Measurements from ENCODE around the gene CELF2.

CELF2 gene

DNA sequence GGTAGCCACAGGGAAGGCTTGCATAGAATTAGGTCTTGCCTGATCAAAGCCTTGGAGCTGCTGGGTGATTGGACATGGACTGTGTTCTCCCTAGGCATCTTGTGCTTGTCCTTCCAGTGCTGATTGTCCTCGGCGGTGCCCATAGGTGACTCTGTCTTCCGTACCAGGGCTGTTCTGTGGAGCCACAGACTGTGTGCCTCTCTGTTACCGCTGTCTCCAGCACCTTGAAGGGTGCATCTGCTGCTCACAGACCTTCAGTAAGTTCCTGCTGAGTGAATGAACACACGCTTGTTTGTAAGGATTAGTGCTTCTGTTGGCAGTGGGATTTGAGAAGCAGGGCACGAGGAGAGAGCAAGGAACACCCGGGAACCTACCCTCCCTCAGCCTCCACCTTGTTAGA lies 116.7 kb downstream of the CELF2 start:
- H3K9me3 ChIP-seq (ENCODE audit: control insufficient read depth, insufficient read depth, low read depth, low read length), result no peaks in the 10 kb centered on the region
- H3K4me1 ChIP-seq (ENCODE audit: control insufficient read depth, insufficient read depth, low read length), result no peaks in the 10 kb centered on the region
- no peak overlapping the region for H3K27ac ChIP-seq (ENCODE audit: extremely low read depth, low read depth, low read length)
- CTCF ChIA-PET, result no interaction called here
- H3K36me3 ChIP-seq (ENCODE audit: control insufficient read depth in 2 of 2, insufficient read depth in 1 of 2, low read length in 2 of 2), result no peaks in the 10 kb centered on the region
- POLR2A ChIA-PET, result no interaction called here
- no peak overlapping the region for H3K4me3 ChIP-seq (ENCODE audit: low read depth, low read length)
- no peak for TF ChIP-seq ZNF664 (tag by site-specific recombination; IDR thresholded peaks at IDR 0.05)
- no peak for TF ChIP-seq REST (tag by site-specific recombination; IDR thresholded peaks at IDR 0.05)

DNA sequence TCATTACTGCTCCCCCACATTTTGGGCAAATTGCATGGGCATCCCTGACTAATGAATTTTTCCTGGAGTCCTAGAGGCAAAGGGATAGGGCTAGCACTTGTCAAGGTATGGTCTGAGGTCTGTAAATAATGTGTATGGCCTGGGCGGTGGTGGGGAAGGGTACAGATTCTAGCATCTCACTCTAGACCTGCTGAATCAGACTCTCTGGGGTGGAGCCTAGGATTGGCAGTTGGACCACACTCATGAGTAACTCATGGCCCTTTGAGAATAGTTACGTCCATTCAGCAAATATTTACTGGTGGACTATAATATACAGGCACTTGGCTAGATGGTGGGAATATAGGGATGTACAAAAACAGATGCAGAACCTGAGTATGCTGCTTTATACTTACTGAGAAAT lies 118.0 kb downstream of the CELF2 start:
- Histone ChIP-seq H3K36me3 (ENCODE audit: control insufficient read depth in 2 of 2, insufficient read depth in 1 of 2, low read length in 2 of 2) (no peaks in the 10 kb centered on the region), H3K27ac (ENCODE audit: extremely low read depth, low read depth, low read length) (no peak overlapping the region), H3K4me1 (ENCODE audit: control insufficient read depth, insufficient read depth, low read length) (peaks cover 3% of the 10 kb centered on the region; the same call in 1 of the 2 replicates), H3K9me3 (ENCODE audit: control insufficient read depth, insufficient read depth, low read depth, low read length) (no peaks in the 10 kb centered on the region), H3K4me3 (ENCODE audit: low read depth, low read length) (no peak overlapping the region)
- TF ChIP-seq BCL11A (tag by site-specific recombination; IDR thresholded peaks at IDR 0.05; ENCODE audit: low read depth) (no peak), ZNF610 (tag by site-specific recombination; IDR thresholded peaks at IDR 0.05; ENCODE audit: borderline replicate concordance) (no peak), ZNF776 (tag by site-specific recombination; IDR thresholded peaks at IDR 0.05; ENCODE audit: borderline replicate concordance) (no peak), ZNF792 (tag by site-specific recombination; IDR thresholded peaks at IDR 0.05) (no peak), ZNF555 (tag by site-specific recombination; conservative IDR thresholded peaks at IDR 0.05) (no peak), SCRT2 (tag by site-specific recombination; IDR thresholded peaks at IDR 0.05) (no peak), ZNF660 (tag by site-specific recombination; IDR thresholded peaks at IDR 0.05) (no peak), ZNF366 (tag by site-specific recombination; conservative IDR thresholded peaks at IDR 0.05) (no peak), ZNF510 (tag by site-specific recombination; IDR thresholded peaks at IDR 0.05; ENCODE audit: insufficient replicate concordance) (no peak), ZNF121 (tag by site-specific recombination; IDR thresholded peaks at IDR 0.05) (no peak), GLIS1 (tag by site-specific recombination; IDR thresholded peaks at IDR 0.05) (no peak), ZNF274 (IDR thresholded peaks at IDR 0.05; ENCODE audit: low read length) (no peak), ZNF274 (tag by site-specific recombination; IDR thresholded peaks at IDR 0.05; ENCODE audit: borderline replicate concordance) (no peak), ZNF600 (tag by site-specific recombination; IDR thresholded peaks at IDR 0.05) (no peak), ZNF174 (tag by site-specific recombination; IDR thresholded peaks at IDR 0.05) (no peak), ZNF416 (tag by site-specific recombination; IDR thresholded peaks at IDR 0.05) (no peak), ZNF513 (tag by site-specific recombination; IDR thresholded peaks at IDR 0.05) (no peak), GLIS2 (tag by site-specific recombination; IDR thresholded peaks at IDR 0.05) (no peak), WT1 (tag by site-specific recombination; IDR thresholded peaks at IDR 0.05) (no peak)
- TF ChIP-seq, protein P1, sequence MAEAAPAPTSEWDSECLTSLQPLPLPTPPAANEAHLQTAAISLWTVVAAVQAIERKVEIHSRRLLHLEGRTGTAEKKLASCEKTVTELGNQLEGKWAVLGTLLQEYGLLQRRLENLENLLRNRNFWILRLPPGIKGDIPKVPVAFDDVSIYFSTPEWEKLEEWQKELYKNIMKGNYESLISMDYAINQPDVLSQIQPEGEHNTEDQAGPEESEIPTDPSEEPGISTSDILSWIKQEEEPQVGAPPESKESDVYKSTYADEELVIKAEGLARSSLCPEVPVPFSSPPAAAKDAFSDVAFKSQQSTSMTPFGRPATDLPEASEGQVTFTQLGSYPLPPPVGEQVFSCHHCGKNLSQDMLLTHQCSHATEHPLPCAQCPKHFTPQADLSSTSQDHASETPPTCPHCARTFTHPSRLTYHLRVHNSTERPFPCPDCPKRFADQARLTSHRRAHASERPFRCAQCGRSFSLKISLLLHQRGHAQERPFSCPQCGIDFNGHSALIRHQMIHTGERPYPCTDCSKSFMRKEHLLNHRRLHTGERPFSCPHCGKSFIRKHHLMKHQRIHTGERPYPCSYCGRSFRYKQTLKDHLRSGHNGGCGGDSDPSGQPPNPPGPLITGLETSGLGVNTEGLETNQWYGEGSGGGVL (tag by site-specific recombination; IDR thresholded peaks at IDR 0.05), result no peak
- TF ChIP-seq, protein P2, sequence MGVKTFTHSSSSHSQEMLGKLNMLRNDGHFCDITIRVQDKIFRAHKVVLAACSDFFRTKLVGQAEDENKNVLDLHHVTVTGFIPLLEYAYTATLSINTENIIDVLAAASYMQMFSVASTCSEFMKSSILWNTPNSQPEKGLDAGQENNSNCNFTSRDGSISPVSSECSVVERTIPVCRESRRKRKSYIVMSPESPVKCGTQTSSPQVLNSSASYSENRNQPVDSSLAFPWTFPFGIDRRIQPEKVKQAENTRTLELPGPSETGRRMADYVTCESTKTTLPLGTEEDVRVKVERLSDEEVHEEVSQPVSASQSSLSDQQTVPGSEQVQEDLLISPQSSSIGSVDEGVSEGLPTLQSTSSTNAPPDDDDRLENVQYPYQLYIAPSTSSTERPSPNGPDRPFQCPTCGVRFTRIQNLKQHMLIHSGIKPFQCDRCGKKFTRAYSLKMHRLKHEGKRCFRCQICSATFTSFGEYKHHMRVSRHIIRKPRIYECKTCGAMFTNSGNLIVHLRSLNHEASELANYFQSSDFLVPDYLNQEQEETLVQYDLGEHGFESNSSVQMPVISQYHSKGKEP (tag by site-specific recombination; IDR thresholded peaks at IDR 0.05), result no peak
- POLR2A ChIA-PET, result no interaction called here
- CTCF ChIA-PET, result no interaction called here
